ENCODE results near the gene ATG5.
A peak's percentile ranks its signal among the peaks of the same experiment; 100 is the strongest.
"Not testable (repeated sequence)": the region's sequence is repeated elsewhere in the genome, so short reads cannot be mapped to it uniquely, and the experiment has no call there.

The ATG5 gene

GRCh38 chr6:106173124-106173879 lies 152.3 kb downstream of the ATG5 start:
- DNase-seq: no peak

GRCh38 chr6:106170030-106170791 lies 155.3 kb downstream of the ATG5 start:
- no peak for DNase-seq

GRCh38 chr6:106169517-106169916 lies 156.0 kb downstream of the ATG5 start:
- DNase-seq: no peak

GRCh38 chr6:106168097-106168888 lies 157.3 kb downstream of the ATG5 start:
- DNase-seq: no peak

- no peak for DNase-seq
These were observed 158.3 kb downstream of the ATG5 start for GRCh38 chr6:106167096-106167814.

GRCh38 chr6:106165885-106166485 lies 159.6 kb downstream of the ATG5 start:
- no peak for DNase-seq

- no peak for DNase-seq
These were observed 161.3 kb downstream of the ATG5 start for GRCh38 chr6:106163966-106164877.

GRCh38 chr6:106163446-106163965 lies 162.1 kb downstream of the ATG5 start:
- peak; percentile 55 for DNase-seq

GRCh38 chr6:106162921-106163320 lies 162.6 kb downstream of the ATG5 start:
- no peak for DNase-seq

- DNase-seq: no peak
These were observed 163.7 kb downstream of the ATG5 start for GRCh38 chr6:106161893-106162292.

- no peak for DNase-seq
These were observed 164.2 kb downstream of the ATG5 start for GRCh38 chr6:106161311-106161874.

- no peak for DNase-seq
These were observed 165.4 kb downstream of the ATG5 start for GRCh38 chr6:106160189-106160588.

- no peak for DNase-seq
These were observed 166.0 kb downstream of the ATG5 start for GRCh38 chr6:106159531-106159940.

- no peak for DNase-seq
These were observed 166.7 kb downstream of the ATG5 start for GRCh38 chr6:106158816-106159215.

- peak; percentile 21 for DNase-seq
These were observed 168.7 kb downstream of the ATG5 start for GRCh38 chr6:106156863-106157262.

GRCh38 chr6:106156413-106156812 lies 169.1 kb downstream of the ATG5 start:
- no peak for DNase-seq

- no peak for DNase-seq
These were observed 170.2 kb downstream of the ATG5 start for GRCh38 chr6:106155219-106155830.

- DNase-seq: no peak
These were observed 171.2 kb downstream of the ATG5 start for GRCh38 chr6:106154326-106154725.

- DNase-seq: no peak
These were observed 172.6 kb downstream of the ATG5 start for GRCh38 chr6:106152952-106153351.

- not testable (repeated sequence) for DNase-seq
These were observed 173.1 kb downstream of the ATG5 start for GRCh38 chr6:106152476-106152875.

All from eye (tissue), 1 donor.